Lower lobe of right lung (tissue), 2 donors: Measurements from ENCODE around the gene FOXO4. TPM values are rescaled to one million over a fixed set of nuclear protein-coding genes. Genes with fewer than 3 reads are reported as not detected.

Source experiments
- ATAC-seq, 2 donors: fragments of 200-7000 bp; cut with Tn5 transposase; one replicate each; pipeline ENCODE4 v1.9.1; 2020 to 2022; ENCODE audit warnings: mild to moderate bottlenecking in 2 of 2, moderate library complexity in 2 of 2
- DNase-seq: peaks from one replicate; pipeline ENCODE4 v3.0.0-alpha.2; 2020
- H3K27ac ChIP-seq: fragments of 200-600 bp; one replicate; pipeline ENCODE4 v1.8.0; 2022
- H3K27me3 ChIP-seq: fragments of 200-600 bp; one replicate; pipeline ENCODE4 v1.8.0; 2022; ENCODE audit warnings: low read depth
- H3K36me3 ChIP-seq: fragments of 200-600 bp; one replicate; pipeline ENCODE4 v1.8.0; 2022; ENCODE audit warnings: mild to moderate bottlenecking
- H3K4me1 ChIP-seq: fragments of 200-600 bp; one replicate; pipeline ENCODE4 v1.8.0; 2022
- H3K4me3 ChIP-seq: fragments of 200-600 bp; one replicate; pipeline ENCODE4 v1.8.0; 2022; ENCODE audit warnings: mild to moderate bottlenecking
- H3K9me3 ChIP-seq: fragments of 200-600 bp; one replicate; pipeline ENCODE4 v1.8.0; 2022
- intact Hi-C: fragments of 100-400 bp; cut with DNase I; formaldehyde crosslinking; loops from one replicate; pipeline ENCODE4 v1.11.0; 2022
- total RNA-seq: library from RNA; stranded (reverse); fragmentation: NEBNext Ultra II Directional; extraction: Animal tissue kit (Norgen Biotek cat#: 25700); gene quantifications from one replicate; pipeline ENCODE4 v1.2.1, GENCODE V29; 2021
- TF ChIP-seq, protein P1 (sequence below): fragments of 200-600 bp; IDR thresholded peaks from one replicate; pipeline ENCODE4 v1.8.0; 2022; ENCODE audit warnings: antibody characterized with exemption, mild to moderate bottlenecking
- donor health status: DM: no; HTN: yes; CAD: no; lungs with severe emphysema.

FOXO4 gene
- total RNA-seq, 1 donor from 2014 or later = 34.7 TPM

DNA sequence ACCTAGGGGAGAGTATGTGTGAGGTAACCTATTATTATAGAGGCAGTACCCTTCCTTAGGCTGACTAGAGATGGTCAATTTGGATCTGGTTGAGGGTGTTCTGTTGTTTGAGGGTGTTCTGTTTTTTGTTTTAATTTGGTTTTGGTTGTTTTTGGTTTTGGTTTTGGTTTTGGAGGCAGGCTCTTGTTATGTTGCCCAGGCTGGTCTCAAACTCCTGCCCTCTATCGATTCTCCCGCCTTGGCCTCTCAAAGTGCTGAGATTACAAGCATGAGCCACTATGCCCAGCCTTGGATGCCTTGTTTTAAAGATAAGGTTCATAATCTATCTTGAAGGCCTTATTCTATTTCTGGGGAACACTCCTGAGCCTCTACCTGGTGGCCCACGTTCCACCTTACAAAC lies 10.0 kb downstream of the FOXO4 start:
- Histone ChIP-seq H3K4me3 (no peak overlapping the region), H3K9me3 (no peaks in the 10 kb centered on the region), H3K27me3 (no peaks in the 10 kb centered on the region), H3K36me3 (no peaks in the 10 kb centered on the region), H3K27ac (no peak overlapping the region), H3K4me1 (no peaks in the 10 kb centered on the region)
- intact Hi-C loops = no loop called here
- no peak for DNase-seq
- TF ChIP-seq, protein P1, sequence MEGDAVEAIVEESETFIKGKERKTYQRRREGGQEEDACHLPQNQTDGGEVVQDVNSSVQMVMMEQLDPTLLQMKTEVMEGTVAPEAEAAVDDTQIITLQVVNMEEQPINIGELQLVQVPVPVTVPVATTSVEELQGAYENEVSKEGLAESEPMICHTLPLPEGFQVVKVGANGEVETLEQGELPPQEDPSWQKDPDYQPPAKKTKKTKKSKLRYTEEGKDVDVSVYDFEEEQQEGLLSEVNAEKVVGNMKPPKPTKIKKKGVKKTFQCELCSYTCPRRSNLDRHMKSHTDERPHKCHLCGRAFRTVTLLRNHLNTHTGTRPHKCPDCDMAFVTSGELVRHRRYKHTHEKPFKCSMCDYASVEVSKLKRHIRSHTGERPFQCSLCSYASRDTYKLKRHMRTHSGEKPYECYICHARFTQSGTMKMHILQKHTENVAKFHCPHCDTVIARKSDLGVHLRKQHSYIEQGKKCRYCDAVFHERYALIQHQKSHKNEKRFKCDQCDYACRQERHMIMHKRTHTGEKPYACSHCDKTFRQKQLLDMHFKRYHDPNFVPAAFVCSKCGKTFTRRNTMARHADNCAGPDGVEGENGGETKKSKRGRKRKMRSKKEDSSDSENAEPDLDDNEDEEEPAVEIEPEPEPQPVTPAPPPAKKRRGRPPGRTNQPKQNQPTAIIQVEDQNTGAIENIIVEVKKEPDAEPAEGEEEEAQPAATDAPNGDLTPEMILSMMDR = no peak
- no peak for ATAC-seq

DNA sequence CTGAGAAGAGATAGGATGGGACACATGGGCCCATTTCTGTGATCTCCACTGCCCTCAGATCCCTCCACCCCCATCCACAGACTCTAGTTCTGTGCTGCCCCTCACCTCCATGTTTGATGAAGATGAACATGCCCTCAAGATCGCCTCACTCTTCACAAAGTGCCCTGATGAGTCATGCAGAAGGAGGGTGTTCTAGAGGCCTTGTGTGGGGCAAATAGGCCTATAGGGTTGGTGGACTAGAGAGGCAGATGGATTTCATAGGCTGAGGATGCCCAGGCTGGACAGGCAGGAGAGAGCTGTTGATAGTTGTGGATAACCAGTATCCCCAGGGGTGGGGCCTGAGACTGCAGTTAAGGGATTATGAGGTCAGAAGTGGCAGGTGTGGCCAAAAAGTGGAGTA lies 10.8 kb downstream of the FOXO4 start, which contains the start of gene CXorf65:
Gene CXorf65, minus strand, starts transcription at position 314 of the 400 bp plus-strand sequence. Its CDS starts 184 bp downstream, at position 130.
- no peaks in the 10 kb centered on the region for H3K4me1 ChIP-seq
- H3K27me3 ChIP-seq = no peaks in the 10 kb centered on the region
- no peaks in the 10 kb centered on the region for H3K36me3 ChIP-seq
- peak in 1 of 2 donors; percentile 14 for ATAC-seq
- no peaks in the 10 kb centered on the region for H3K9me3 ChIP-seq
- intact Hi-C loops = no loop called here
- H3K4me3 ChIP-seq = no peak within 1 kb of the TSS
- H3K27ac ChIP-seq = no peak within 1 kb of the TSS
- no peak for DNase-seq
- TF ChIP-seq, protein P1 = no peak

DNA sequence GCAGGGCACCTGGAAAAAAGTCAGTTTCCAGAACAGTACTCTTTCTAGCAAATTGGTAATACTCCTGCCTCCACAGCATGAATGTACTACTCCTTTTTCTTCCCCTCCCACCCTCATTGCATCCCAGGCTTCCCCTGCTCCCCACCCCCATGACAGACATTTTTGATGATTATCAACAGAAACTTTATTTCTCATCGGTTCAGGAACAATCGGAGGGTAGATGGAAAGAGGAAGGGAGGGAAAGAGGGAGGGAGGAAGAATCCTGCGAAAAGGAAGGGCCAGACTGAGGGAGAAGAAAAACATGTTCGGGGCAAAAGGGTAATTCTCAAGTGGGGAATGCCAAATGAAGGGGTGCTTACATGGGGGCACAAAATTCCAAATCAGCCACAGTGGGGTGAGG lies 11.6 kb downstream of the FOXO4 start:
- Histone ChIP-seq H3K27ac (no peak overlapping the region), H3K9me3 (no peaks in the 10 kb centered on the region), H3K4me3 (no peak overlapping the region), H3K27me3 (no peaks in the 10 kb centered on the region), H3K4me1 (no peaks in the 10 kb centered on the region), H3K36me3 (no peaks in the 10 kb centered on the region)
- TF ChIP-seq, protein P1 = no peak
- ATAC-seq (no peak), DNase-seq (no peak)
- intact Hi-C loops = no loop called here

DNA sequence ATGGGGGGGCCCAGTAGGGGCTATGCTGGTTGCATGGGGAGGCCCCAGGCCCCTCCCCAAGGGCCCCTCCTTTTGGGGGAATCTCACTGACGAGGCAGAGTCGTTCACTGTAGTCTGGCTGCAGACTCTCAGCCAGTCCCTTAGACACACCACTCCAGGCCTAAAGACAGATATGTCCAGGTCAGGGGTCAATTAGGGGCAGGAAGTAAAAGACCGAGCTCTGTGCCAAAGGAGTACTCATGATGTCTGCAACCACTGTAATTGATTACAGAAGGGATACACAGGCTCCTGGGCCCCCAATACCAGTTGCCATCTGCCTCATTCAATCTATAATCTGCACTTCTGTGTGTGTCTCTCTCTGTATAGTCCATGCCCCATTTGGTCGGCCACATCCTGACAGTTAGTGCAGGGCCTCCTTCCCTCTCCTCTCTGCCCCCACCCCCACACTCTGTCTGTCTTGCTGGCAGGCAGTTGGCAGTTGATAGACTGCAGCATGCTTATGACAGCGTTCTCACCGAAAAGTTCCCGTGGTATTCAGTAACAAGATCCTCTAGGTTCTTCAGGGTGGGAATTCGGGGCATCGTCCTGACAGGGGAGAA lies 12.2 kb downstream of the FOXO4 start:
- Histone ChIP-seq H3K4me1 (no peaks in the 10 kb centered on the region), H3K9me3 (no peaks in the 10 kb centered on the region), H3K36me3 (no peaks in the 10 kb centered on the region), H3K27ac (no peak overlapping the region), H3K27me3 (no peaks in the 10 kb centered on the region), H3K4me3 (no peak overlapping the region)
- TF ChIP-seq, protein P1 = no peak
- ATAC-seq (no peak), DNase-seq (no peak)
- intact Hi-C loops = no loop called here

DNA sequence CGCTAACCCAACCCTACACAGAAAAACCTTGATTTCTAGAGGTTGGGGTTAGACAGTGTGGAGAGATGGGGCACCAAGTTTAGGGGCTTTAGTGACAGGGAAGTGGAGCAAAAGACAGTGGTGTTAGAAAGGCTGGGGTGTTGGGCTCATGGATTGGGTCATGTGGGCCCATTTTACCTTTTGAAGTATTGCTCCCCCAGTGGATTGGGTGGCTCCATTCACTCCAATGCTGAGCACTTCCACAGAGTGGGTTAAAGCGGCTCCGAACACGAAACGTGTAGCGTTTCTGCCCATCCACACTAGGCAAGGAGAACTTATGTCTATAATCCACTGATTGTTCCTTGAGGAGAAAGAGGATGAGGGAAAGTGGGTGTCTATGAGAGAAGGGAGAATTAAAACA lies 13.4 kb downstream of the FOXO4 start:
- Histone ChIP-seq H3K27ac (no peak overlapping the region), H3K36me3 (no peaks in the 10 kb centered on the region), H3K4me3 (no peak overlapping the region), H3K9me3 (no peaks in the 10 kb centered on the region), H3K4me1 (no peaks in the 10 kb centered on the region), H3K27me3 (no peaks in the 10 kb centered on the region)
- intact Hi-C loops = no loop called here
- ATAC-seq (no peak), DNase-seq (no peak)
- TF ChIP-seq, protein P1 = no peak
